GM23338 (cell line): ENCODE results near the gene GPR183. TPM values are rescaled to one million over a fixed set of nuclear protein-coding genes. Genes with fewer than 3 reads are reported as not detected.

Experiments
- ATAC-seq: fragments of 200-7000 bp; cut with Tn5 transposase; 3 replicates; pipeline ENCODE4 v1.9.1; 2020
- DNase-seq: peaks from one replicate; pipeline ENCODE4 v3.0.0-alpha.2; 2015; ENCODE audit warnings: low spot score
- H2AFZ ChIP-seq: fragments of 200-600 bp; sonication (generic); 2 replicates; pipeline ENCODE4 v1.8.0; 2016; ENCODE audit warnings: antibody characterized with exemption, mild to moderate bottlenecking, moderate library complexity
- H3F3A ChIP-seq: fragments of 200-600 bp; sonication (generic); replicated peaks from 2 replicates; pipeline ENCODE4 v1.8.0; 2017; ENCODE audit warnings: antibody characterized with exemption, mixed run types, low read depth
- H3K27ac ChIP-seq: fragments of 200-600 bp; sonication (generic); 2 replicates; pipeline ENCODE4 v1.6.1; 2016; ENCODE audit warnings: low read depth
- H3K27me3 ChIP-seq: fragments of 200-600 bp; sonication (generic); 2 replicates; pipeline ENCODE4 v1.8.0; 2016; ENCODE audit warnings: mild to moderate bottlenecking, mixed run types, moderate library complexity; ENCODE audit not compliant: insufficient read depth
- H3K36me3 ChIP-seq: fragments of 200-600 bp; sonication (generic); 2 replicates; pipeline ENCODE4 v1.8.0; 2016; ENCODE audit warnings: mild to moderate bottlenecking; ENCODE audit not compliant: insufficient read depth
- H3K4me1 ChIP-seq: fragments of 200-600 bp; sonication (generic); 2 replicates; pipeline ENCODE4 v1.8.0; 2016; ENCODE audit warnings: mild to moderate bottlenecking, moderate library complexity; ENCODE audit not compliant: insufficient read depth
- H3K4me2 ChIP-seq: fragments of 200-600 bp; sonication (generic); 2 replicates; pipeline ENCODE4 v1.7.1; 2017; ENCODE audit warnings: mixed run types
- H3K4me3 ChIP-seq: fragments of 200-600 bp; sonication (generic); 2 replicates; pipeline ENCODE4 v1.6.1; 2016; ENCODE audit warnings: mixed run types
- H3K79me2 ChIP-seq: fragments of 200-600 bp; sonication (generic); replicated peaks from 2 replicates; pipeline ENCODE4 v1.8.0; 2017; ENCODE audit warnings: mild to moderate bottlenecking; ENCODE audit not compliant: insufficient read depth
- H3K9me2 ChIP-seq: fragments of 200-600 bp; sonication (generic); 2 replicates; pipeline ENCODE4 v1.8.0; 2017; ENCODE audit not compliant: insufficient read depth
- H4K20me1 ChIP-seq: fragments of 200-600 bp; sonication (generic); replicated peaks from 2 replicates; pipeline ENCODE4 v1.8.0; 2017; ENCODE audit warnings: mild to moderate bottlenecking; ENCODE audit not compliant: insufficient read depth
- H3K27ac Mint-ChIP-seq: 2 replicates; pipeline ENCODE4 v1.8.0; 2020; ENCODE audit warnings: inconsistent platforms, mild to moderate bottlenecking, moderate library complexity, mixed read lengths
- H3K27me3 Mint-ChIP-seq: 3 replicates; pipeline ENCODE4 v1.8.0; 2022; ENCODE audit warnings: low read depth, mild to moderate bottlenecking, moderate library complexity, mixed read lengths, inconsistent platforms; ENCODE audit not compliant: insufficient read depth, poor library complexity
- H3K36me3 Mint-ChIP-seq: 3 replicates; pipeline ENCODE4 v1.8.0; 2021; ENCODE audit warnings: low read depth, mild to moderate bottlenecking, inconsistent platforms, moderate library complexity, mixed read lengths
- H3K4me1 Mint-ChIP-seq: 3 replicates; pipeline ENCODE4 v1.8.0; 2020; ENCODE audit warnings: mild to moderate bottlenecking, inconsistent platforms, mixed read lengths
- H3K4me3 Mint-ChIP-seq: 3 replicates; pipeline ENCODE4 v1.8.0; 2021; ENCODE audit warnings: moderate library complexity, mild to moderate bottlenecking, inconsistent platforms, mixed read lengths
- H3K9me3 Mint-ChIP-seq: 3 replicates; pipeline ENCODE4 v1.8.0; 2020; ENCODE audit warnings: moderate library complexity, mild to moderate bottlenecking, inconsistent platforms, mixed read lengths
- CREB1 ChIP-seq: fragments of 250-450 bp; sonication (Bioruptor Pico); IDR thresholded peaks from 2 replicates; pipeline ENCODE4 v1.5.0; 2020; ENCODE audit warnings: low read depth, mild to moderate bottlenecking, moderate library complexity
- CTCF ChIP-seq, 2 experiments: fragments of 200-600 bp in 1 of 2; sonication (generic) in 1 of 2; conservative IDR thresholded peaks; 2 replicates each; pipeline versions ENCODE4 v1.5.1 to v1.6.1; 2016 to 2017; ENCODE audit warnings: antibody characterized with exemption in 2 of 2, low read depth in 2 of 2, mild to moderate bottlenecking in 2 of 2, moderate library complexity in 1 of 2
- EZH2 ChIP-seq: fragments of 200-600 bp; sonication (generic); IDR thresholded peaks from one replicate; pipeline ENCODE4 v1.8.0; 2017; ENCODE audit warnings: antibody characterized with exemption, mild to moderate bottlenecking, low read depth; ENCODE audit not compliant: unreplicated experiment
- EZH2phosphoT487 ChIP-seq: fragments of 200-600 bp; sonication (generic); IDR thresholded peaks from one replicate; pipeline ENCODE4 v1.8.1; 2018; ENCODE audit warnings: antibody characterized with exemption; ENCODE audit not compliant: unreplicated experiment
- JUNB ChIP-seq: IDR thresholded peaks from one replicate; pipeline ENCODE4 v1.6.1; 2016; ENCODE audit warnings: antibody characterized with exemption; ENCODE audit not compliant: unreplicated experiment
- NANOG ChIP-seq: IDR thresholded peaks from 2 replicates; pipeline ENCODE4 v1.6.1; 2016; ENCODE audit warnings: antibody characterized with exemption, borderline replicate concordance
- POLR2AphosphoS5 ChIP-seq: IDR thresholded peaks from 2 replicates; pipeline ENCODE4 v1.6.1; 2016; ENCODE audit warnings: antibody characterized with exemption, low read depth
- REST ChIP-seq: IDR thresholded peaks from one replicate; pipeline ENCODE4 v1.6.1; 2018; ENCODE audit warnings: antibody characterized with exemption; ENCODE audit not compliant: unreplicated experiment
- ZNF114 ChIP-seq: fragments of 250-450 bp; sonication (Bioruptor Pico); IDR thresholded peaks from 2 replicates; pipeline ENCODE4 v1.5.0; 2020; ENCODE audit warnings: mild to moderate bottlenecking, moderate library complexity
- ZNF331 ChIP-seq: fragments of 250-450 bp; sonication (Bioruptor Pico); IDR thresholded peaks from 2 replicates; pipeline ENCODE4 v1.5.0; 2020; ENCODE audit warnings: low read depth, mild to moderate bottlenecking, moderate library complexity
- polyA plus RNA-seq: library from polyadenylated mRNA; unstranded; fragments of >200 nt; fragmentation: Nextera tagmentation; extraction: Ambion mirVana; gene quantifications from 2 replicates; pipeline ENCODE4 v1.2.1, GENCODE V29; 2016
- total RNA-seq: library from RNA; depleted of rRNA; stranded (reverse); fragments of >200 nt; shearing (Covaris generic); gene quantifications from 2 replicates; pipeline ENCODE4 v1.2.3, GENCODE V29; 2014

Gene GPR183
- total and polyA plus RNA-seq, 2 experiments from 2014 or later: 0.78 TPM; not detected in 1

GRCh38 chr13:99275093-99275469 lies 32.1 kb downstream of the GPR183 start:
- peaks cover 10% of the 10 kb centered on the region; the same call in 2 of the 3 replicates for H3K36me3 Mint-ChIP-seq
- H3K4me3 ChIP-seq: no peak overlapping the region

GRCh38 chr13:99273128-99273527 lies 34.1 kb downstream of the GPR183 start:
- H3K4me3 Mint-ChIP-seq: no peak overlapping the region
- H3K36me3 Mint-ChIP-seq: peaks cover 10% of the 10 kb centered on the region; the same call in 2 of the 3 replicates

More at GRCh38 chr13:99275093-99275469, 32.1 kb downstream of the GPR183 start:
- Histone ChIP-seq H4K20me1 (peaks cover 13% of the 10 kb centered on the region), H3K9me2 (no peaks in the 10 kb centered on the region), H3K79me2 (peaks cover 13% of the 10 kb centered on the region), H3K27me3 (no peaks in the 10 kb centered on the region), H3K4me1 (peaks cover 13% of the 10 kb centered on the region), H3K4me2 (no peak overlapping the region), H3K27ac (no peak overlapping the region), H2AFZ (no peak overlapping the region), H3K36me3 (no peaks in the 10 kb centered on the region; the same call in 1 of the 2 replicates), H3F3A (no peaks in the 10 kb centered on the region)
- no peak for TF ChIP-seq EZH2phosphoT487
- no peak for TF ChIP-seq NANOG
- no peak for TF ChIP-seq CTCF (conservative IDR thresholded peaks at IDR 0.05; ENCODE audit: low read depth in 2 of 2)
- no peak for TF ChIP-seq CREB1 (CRISPR knock-in tag)
- TF ChIP-seq JUNB: no peak
- no peak for TF ChIP-seq EZH2
- Mint-ChIP-seq H3K27me3 (peaks cover 5% of the 10 kb centered on the region), H3K9me3 (no peaks in the 10 kb centered on the region; the same call in 2 of the 3 replicates), H3K27ac (no peak overlapping the region), H3K4me1 (peaks cover 31% of the 10 kb centered on the region), H3K4me3 (no peak overlapping the region)
- ATAC-seq (no peak), DNase-seq (no peak)

GRCh38 chr13:99272481-99272880 lies 34.7 kb downstream of the GPR183 start:
- Mint-ChIP-seq H3K36me3 (peaks cover 10% of the 10 kb centered on the region; the same call in 2 of the 3 replicates), H3K9me3 (no peaks in the 10 kb centered on the region; the same call in 2 of the 3 replicates), H3K27ac (no peak overlapping the region), H3K4me3 (no peak overlapping the region), H3K4me1 (peaks cover 17% of the 10 kb centered on the region), H3K27me3 (peaks cover 5% of the 10 kb centered on the region)
- Histone ChIP-seq H4K20me1 (peaks cover 13% of the 10 kb centered on the region), H3K4me3 (no peak overlapping the region), H3K4me2 (no peak overlapping the region), H3K4me1 (peaks cover 8% of the 10 kb centered on the region), H3F3A (no peaks in the 10 kb centered on the region), H3K27me3 (no peaks in the 10 kb centered on the region), H3K9me2 (no peaks in the 10 kb centered on the region), H3K27ac (no peak overlapping the region), H3K79me2 (peaks cover 13% of the 10 kb centered on the region), H2AFZ (no peak overlapping the region), H3K36me3 (no peaks in the 10 kb centered on the region; the same call in 1 of the 2 replicates)
- TF ChIP-seq REST: no peak
- TF ChIP-seq ZNF331 (CRISPR knock-in tag): no peak
- no peak for TF ChIP-seq JUNB
- no peak for TF ChIP-seq EZH2phosphoT487
- no peak for TF ChIP-seq CTCF (conservative IDR thresholded peaks at IDR 0.05; ENCODE audit: low read depth in 2 of 2)
- TF ChIP-seq CREB1 (CRISPR knock-in tag): no peak
- no peak for TF ChIP-seq ZNF114
- ATAC-seq (no peak), DNase-seq (no peak)

More at GRCh38 chr13:99273128-99273527, 34.1 kb downstream of the GPR183 start:
- Histone ChIP-seq H2AFZ (no peak overlapping the region), H3K79me2 (peaks cover 13% of the 10 kb centered on the region), H3K27ac (no peak overlapping the region), H4K20me1 (peaks cover 13% of the 10 kb centered on the region), H3K27me3 (no peaks in the 10 kb centered on the region), H3K4me3 (no peak overlapping the region), H3F3A (no peaks in the 10 kb centered on the region), H3K4me1 (peaks cover 8% of the 10 kb centered on the region), H3K4me2 (no peak overlapping the region), H3K9me2 (no peaks in the 10 kb centered on the region), H3K36me3 (no peaks in the 10 kb centered on the region; the same call in 1 of the 2 replicates)
- no peaks in the 10 kb centered on the region; the same call in 2 of the 3 replicates for H3K9me3 Mint-ChIP-seq
- H3K27me3 Mint-ChIP-seq: peaks cover 5% of the 10 kb centered on the region
- TF ChIP-seq NANOG: no peak
- TF ChIP-seq POLR2AphosphoS5: no peak
- H3K27ac Mint-ChIP-seq: no peak overlapping the region
- ATAC-seq (no peak), DNase-seq (no peak)
- H3K4me1 Mint-ChIP-seq: peaks cover 20% of the 10 kb centered on the region
